ENCODE data around the gene TTLL5.

TTLL5 gene

DNA sequence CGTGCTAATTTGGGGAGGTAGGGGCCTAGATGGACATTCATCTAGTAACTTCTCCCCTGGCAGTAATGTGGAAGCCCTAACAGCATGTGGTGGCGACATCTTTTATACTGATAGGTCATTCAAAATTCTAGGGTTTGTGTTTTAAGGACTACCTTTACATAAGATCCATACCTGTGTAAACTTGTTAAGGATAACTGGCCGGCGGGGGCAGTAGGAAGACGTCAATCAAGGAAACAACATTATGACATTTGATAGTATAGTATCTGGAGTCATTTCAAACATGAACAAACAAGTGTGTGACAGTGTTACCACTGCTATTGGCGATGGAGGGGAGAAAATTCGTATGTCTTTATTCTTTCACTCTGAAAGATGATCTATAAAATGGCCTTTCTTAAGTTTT, 120.0 kb downstream of the TTLL5 start:
- Mint-ChIP-seq H3K9me3 (no peaks in the 10 kb centered on the region), H3K4me1 (no peaks in the 10 kb centered on the region), H3K4me3 (no peak overlapping the region), H3K27ac (no peak overlapping the region), H3K27me3 (no peaks in the 10 kb centered on the region)
- DNase-seq (no peak), ATAC-seq (no peak)

DNA sequence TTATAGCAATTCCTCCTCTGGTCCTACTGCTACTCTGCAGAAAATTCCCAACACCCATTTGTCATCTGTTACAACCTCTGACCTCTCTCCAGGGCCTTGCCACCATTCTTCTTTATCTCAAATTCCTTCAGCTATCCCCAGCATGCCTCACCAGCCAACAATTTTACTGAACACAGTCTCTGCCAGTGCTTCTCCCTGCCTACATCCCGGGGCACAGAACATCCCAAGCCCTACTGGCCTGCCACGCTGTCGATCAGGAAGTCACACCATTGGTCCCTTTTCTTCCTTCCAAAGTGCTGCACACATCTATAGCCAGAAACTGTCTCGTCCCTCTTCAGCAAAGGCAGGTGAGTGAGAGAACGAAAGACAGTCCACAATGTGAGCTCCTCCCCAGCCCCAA, 122.1 kb downstream of the TTLL5 start:
- DNase-seq (no peak), ATAC-seq (no peak)
- no peak overlapping the region for H3K27ac Mint-ChIP-seq
- no peaks in the 10 kb centered on the region for H3K9me3 Mint-ChIP-seq
- H3K4me3 Mint-ChIP-seq = no peak overlapping the region
- no peaks in the 10 kb centered on the region for H3K4me1 Mint-ChIP-seq
- H3K27me3 Mint-ChIP-seq = no peaks in the 10 kb centered on the region

DNA sequence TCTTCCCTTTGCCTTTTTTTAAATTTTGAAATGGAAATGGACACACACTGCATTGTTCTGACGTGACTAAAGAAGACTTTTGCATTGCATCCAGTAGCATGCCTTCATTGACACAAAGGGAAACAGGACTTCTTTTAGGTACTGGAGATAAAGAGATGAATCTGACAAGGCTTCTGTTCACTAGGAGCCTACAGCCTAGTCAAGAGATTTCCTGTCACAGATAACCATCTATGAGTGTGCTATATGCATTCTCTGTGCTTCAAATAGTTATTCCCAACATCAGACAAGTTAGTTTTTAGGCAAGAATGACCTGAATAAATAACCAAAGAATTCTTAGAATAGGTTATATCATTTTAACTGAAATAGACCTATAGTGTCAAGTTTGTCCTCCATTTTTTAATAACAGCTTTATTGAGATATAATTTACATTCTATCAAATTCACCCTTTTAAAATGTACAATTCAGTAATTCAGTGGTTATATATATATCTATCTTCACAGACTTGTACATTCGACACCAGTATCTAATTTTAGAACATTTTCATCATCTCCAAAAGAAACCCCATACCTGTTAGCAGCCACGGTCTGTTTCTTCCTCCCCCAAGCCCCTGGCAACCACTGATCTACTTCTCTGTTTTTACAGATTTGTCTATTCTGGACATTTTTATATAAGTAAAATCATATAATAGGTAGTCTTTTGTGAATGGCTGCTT, 122.7 kb downstream of the TTLL5 start:
- Mint-ChIP-seq H3K27me3 (no peaks in the 10 kb centered on the region), H3K27ac (no peak overlapping the region), H3K9me3 (peaks cover 0 to under 1% of the 10 kb centered on the region in 2 donors), H3K4me3 (no peak overlapping the region), H3K4me1 (no peaks in the 10 kb centered on the region)
- DNase-seq (no peak), ATAC-seq (no peak)

DNA sequence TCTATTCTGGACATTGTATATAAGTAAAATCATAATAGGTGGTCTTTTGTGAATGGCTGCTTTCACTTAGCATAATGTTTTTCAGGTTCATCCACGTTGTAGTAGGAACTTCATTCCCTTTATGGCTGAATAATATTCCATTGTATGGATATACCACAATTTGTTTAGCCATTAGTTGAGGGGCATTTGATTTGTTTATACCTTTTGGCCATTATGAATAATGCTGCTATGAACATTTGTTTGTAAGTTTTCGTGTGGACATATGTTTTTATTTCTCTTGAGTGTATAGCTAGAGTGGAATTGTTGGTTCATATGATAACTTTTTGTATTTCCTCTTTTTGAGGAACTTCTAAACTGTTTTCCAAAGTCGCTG, 123.3 kb downstream of the TTLL5 start:
- H3K9me3 Mint-ChIP-seq = peaks cover 0 to 6% of the 10 kb centered on the region in 2 donors
- DNase-seq (no peak), ATAC-seq (no peak)
- no peaks in the 10 kb centered on the region for H3K27me3 Mint-ChIP-seq
- no peaks in the 10 kb centered on the region for H3K4me1 Mint-ChIP-seq
- no peak overlapping the region for H3K4me3 Mint-ChIP-seq
- no peak overlapping the region for H3K27ac Mint-ChIP-seq

DNA sequence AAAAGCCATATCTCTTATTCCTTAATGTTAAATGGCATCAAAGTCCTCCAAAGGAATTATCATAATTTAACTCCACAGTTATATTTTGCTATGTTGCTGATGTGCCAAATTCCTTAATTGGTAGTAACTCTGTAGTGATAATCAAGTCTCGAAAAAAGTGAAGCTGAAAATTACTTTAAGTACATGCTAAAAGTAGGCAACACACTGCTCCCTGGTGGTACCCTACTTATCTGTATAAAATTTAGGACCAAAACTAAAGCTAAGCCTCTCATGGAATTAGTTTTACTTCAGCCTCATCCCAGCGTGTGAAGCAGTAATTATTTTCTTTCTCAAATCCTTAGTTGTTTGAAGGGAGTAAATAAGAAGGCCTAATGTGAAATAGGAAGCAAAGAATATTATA, 132.8 kb downstream of the TTLL5 start:
- ATAC-seq (no peak), DNase-seq (no peak)
- H3K27ac Mint-ChIP-seq = peak overlapping the region in 1 of 2 donors; percentile 68
- H3K4me1 Mint-ChIP-seq = no peaks in the 10 kb centered on the region
- no peak overlapping the region for H3K4me3 Mint-ChIP-seq
- no peaks in the 10 kb centered on the region for H3K27me3 Mint-ChIP-seq
- H3K9me3 Mint-ChIP-seq = peaks cover 22 to 24% of the 10 kb centered on the region in 2 donors

DNA sequence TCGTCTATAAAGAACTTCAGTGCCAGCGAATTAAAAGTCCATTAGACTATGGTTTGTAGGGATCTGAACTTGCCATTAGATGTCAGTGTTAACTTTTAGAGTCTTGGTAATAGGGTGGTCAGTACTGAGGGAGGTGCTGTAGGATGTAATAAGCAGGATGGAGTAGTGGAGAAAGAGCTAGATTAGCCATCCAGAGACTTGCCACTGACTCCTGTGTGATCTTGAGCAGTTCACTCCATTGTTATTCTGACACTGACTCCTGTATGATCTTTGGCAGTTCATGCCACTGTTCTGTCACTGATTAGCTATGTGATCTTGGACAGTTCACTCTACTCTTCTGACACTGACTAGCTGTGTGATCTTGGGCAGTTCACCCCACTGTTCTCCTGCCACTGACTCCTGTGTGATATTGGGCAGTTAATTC, 133.6 kb downstream of the TTLL5 start:
- Mint-ChIP-seq H3K27me3 (no peaks in the 10 kb centered on the region), H3K9me3 (peaks cover 26 to 29% of the 10 kb centered on the region in 2 donors), H3K4me1 (no peaks in the 10 kb centered on the region), H3K27ac (no peak overlapping the region), H3K4me3 (no peak overlapping the region)
- DNase-seq (no peak), ATAC-seq (no peak)

DNA sequence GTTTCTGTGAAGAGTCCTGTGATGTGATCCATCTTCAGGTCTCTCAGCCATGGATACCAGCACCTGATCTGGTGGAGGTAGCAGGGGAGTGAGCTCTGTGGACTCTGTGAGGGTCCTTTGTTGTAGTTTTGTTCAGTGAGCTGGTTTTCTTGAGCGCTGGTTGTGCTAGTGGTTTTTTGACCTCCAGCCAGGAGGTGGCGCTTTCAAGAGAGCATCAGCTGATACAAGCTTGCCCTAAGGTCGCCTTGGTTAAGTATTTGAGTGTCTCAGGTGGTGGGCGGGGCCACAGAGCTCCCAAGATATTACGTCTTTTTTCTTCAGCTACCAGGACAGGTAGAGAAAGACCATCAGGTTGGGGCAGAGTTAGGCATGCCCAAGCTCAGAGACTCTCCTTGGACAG, 139.7 kb downstream of the TTLL5 start:
- no peak overlapping the region for H3K4me3 Mint-ChIP-seq
- DNase-seq (peak in 1 of 2 donors; percentile 10), ATAC-seq (no peak)
- peaks cover 29 to 33% of the 10 kb centered on the region in 2 donors for H3K9me3 Mint-ChIP-seq
- no peak overlapping the region for H3K27ac Mint-ChIP-seq
- no peaks in the 10 kb centered on the region for H3K27me3 Mint-ChIP-seq
- H3K4me1 Mint-ChIP-seq = no peaks in the 10 kb centered on the region

DNA sequence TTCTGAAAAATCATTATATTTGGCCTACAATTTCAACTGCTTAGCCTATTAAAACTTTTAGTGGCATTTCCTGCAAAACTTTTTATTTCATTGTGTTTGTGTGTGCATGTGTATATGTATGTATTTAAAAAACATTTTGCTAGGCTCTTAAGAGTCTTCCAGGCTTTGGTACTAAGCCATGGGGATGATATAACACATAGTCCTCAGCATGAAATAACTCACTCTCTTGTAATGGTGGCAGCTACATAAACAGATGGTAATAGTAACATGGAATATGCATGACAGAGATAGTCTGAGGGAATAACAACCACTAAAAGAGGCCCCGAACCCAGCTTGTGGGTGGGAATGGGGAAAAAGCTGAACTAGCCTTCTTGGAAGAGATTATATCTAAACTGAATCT, 141.4 kb downstream of the TTLL5 start:
- Mint-ChIP-seq H3K27me3 (no peaks in the 10 kb centered on the region), H3K27ac (no peak overlapping the region), H3K9me3 (peaks cover 13 to 27% of the 10 kb centered on the region in 2 donors), H3K4me3 (no peak overlapping the region), H3K4me1 (no peaks in the 10 kb centered on the region)
- ATAC-seq (no peak), DNase-seq (no peak)

DNA sequence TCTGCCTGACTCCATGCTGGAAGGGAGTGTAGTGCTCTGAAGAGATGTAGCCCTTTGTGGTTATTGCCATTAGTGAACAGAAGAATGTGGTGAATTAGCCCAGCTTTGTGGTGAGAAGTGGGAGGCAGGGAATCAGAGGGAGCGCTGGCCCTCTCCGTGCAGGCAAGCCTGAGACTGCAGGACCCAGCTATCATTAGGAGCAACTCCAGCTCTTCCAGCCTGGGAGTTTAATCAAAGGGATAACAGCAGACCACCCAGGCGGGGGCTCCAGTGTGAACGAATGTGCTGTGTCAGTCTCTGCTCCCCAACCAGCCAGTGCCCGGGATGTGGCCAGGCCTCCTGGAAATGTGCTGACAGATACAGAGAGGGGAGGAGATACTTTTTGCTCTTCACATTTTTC, 142.7 kb downstream of the TTLL5 start:
- H3K9me3 Mint-ChIP-seq = peaks cover 5 to 16% of the 10 kb centered on the region in 2 donors
- no peak overlapping the region for H3K27ac Mint-ChIP-seq
- H3K27me3 Mint-ChIP-seq = no peaks in the 10 kb centered on the region
- no peak overlapping the region for H3K4me3 Mint-ChIP-seq
- DNase-seq (no peak), ATAC-seq (no peak)
- H3K4me1 Mint-ChIP-seq = no peaks in the 10 kb centered on the region

DNA sequence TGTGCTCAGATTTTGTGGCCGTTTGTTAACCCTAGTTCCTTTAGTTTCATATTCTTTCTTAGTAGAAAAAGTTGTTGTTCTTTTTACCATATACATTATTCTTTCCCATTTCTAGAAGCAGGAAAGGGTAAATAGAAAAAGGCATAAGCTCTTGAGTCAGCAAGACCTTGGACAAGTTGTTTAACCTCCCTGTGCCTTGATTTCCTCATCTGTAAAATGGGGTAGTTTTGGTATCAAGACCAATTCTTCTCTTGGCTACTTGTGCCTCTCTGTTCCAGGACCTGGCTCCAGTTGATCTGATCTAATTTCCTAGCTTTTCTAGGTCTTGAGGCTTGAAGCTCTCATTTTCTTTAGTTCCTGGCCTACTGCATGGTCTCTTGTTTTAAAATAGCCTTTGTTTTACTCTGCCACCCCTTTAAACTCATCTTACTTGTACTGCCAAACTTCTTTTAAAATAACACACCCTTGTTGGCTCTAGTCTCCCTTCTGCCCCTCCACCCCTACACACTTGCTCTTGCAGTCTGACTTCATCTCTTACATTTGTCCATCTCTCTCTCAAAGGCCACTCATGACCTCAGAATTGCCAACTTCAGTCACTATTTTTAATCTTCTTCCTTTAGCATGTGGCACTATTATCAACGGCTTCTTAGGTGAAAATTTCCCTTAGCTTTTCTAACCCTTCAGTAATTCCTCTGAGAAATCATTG, 143.7 kb downstream of the TTLL5 start:
- DNase-seq = no peak
- Mint-ChIP-seq H3K4me3 (no peak overlapping the region), H3K4me1 (no peaks in the 10 kb centered on the region), H3K27me3 (no peaks in the 10 kb centered on the region), H3K9me3 (peaks cover 0 to 7% of the 10 kb centered on the region in 2 donors), H3K27ac (no peak overlapping the region)
- ATAC-seq = no peak

DNA sequence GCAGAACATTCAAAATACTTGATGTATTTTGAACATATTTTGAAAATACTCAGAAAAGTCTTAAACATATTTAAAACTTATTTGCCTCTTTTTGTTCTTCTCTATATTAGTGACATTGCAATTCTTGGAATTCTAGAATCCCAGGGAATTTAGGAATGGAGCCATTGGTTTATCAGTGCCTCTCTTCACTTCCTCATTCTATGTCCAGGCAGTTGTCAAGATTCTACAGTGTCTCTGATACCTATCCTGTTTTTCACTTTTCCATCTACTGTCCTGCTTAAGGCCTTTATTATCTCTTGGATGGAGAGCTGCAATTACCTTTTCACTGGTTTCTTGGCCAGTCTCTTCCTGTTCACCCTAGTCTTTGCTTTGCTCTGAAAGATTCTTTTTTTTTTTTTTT, 144.6 kb downstream of the TTLL5 start:
- no peaks in the 10 kb centered on the region for H3K9me3 Mint-ChIP-seq
- H3K4me3 Mint-ChIP-seq = no peak overlapping the region
- ATAC-seq = no peak
- H3K4me1 Mint-ChIP-seq = no peaks in the 10 kb centered on the region
- no peak for DNase-seq
- H3K27ac Mint-ChIP-seq = no peak overlapping the region
- no peaks in the 10 kb centered on the region for H3K27me3 Mint-ChIP-seq

DNA sequence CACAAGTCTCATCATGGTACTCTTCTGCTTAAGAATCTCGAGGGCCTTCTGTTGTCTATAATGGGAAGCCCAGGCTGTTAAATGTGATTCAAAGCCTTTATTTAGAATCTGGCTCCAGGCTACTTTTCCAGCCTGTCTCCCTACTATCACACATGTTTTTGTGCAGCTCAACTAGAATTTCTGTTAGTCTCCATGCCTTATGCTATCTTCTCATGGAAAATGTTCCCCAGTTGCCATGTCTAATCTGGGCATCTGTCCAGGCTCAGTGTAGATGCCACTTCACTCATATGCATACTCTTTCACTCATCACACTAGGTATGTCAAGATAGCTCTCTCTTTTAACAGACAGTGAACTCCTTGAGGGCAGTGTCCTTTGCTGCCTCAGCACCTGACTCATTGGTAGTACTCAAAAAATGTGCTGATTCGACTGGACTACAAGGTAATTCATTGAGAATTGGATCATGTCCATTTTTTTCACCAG, 145.3 kb downstream of the TTLL5 start:
- ATAC-seq (no peak), DNase-seq (no peak)
- H3K27me3 Mint-ChIP-seq = no peaks in the 10 kb centered on the region
- H3K4me3 Mint-ChIP-seq = no peak overlapping the region
- H3K4me1 Mint-ChIP-seq = no peaks in the 10 kb centered on the region
- H3K27ac Mint-ChIP-seq = no peak overlapping the region
- no peaks in the 10 kb centered on the region for H3K9me3 Mint-ChIP-seq

DNA sequence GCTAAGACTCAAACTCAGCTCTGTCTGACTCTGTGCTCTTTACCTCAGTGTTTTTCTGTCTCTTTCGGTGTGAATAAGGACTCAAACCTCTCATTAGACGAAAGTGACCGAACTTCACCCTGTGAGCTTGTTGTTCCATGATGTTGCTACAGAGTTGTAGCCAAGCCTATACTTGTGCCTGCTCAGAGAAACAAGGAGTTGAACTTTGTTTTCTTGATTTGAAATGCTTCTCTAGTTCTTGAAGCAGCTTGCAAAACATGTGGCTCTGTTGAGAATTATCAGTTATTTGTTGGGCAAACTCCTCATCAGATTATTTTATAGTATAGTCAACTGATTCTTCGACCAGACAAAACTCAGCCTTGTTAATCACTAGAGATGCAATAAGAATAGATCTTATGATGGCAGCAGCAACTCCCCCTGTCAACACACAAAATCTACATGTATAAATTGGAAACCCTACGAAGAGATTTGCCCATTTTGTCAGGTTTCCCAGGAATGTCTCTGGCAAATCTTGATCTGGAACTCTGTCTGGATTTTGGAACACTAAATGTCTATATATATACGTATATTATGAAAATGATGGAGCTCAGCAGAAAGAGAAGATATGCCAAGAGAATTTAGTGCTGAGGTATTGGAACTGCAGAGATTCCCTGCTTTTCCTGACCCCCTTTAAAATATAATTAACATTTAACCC, 146.8 kb downstream of the TTLL5 start:
- Mint-ChIP-seq H3K4me1 (no peaks in the 10 kb centered on the region), H3K4me3 (no peak overlapping the region), H3K9me3 (no peaks in the 10 kb centered on the region), H3K27ac (no peak overlapping the region), H3K27me3 (no peaks in the 10 kb centered on the region)
- no peak for DNase-seq
- ATAC-seq = no peak

DNA sequence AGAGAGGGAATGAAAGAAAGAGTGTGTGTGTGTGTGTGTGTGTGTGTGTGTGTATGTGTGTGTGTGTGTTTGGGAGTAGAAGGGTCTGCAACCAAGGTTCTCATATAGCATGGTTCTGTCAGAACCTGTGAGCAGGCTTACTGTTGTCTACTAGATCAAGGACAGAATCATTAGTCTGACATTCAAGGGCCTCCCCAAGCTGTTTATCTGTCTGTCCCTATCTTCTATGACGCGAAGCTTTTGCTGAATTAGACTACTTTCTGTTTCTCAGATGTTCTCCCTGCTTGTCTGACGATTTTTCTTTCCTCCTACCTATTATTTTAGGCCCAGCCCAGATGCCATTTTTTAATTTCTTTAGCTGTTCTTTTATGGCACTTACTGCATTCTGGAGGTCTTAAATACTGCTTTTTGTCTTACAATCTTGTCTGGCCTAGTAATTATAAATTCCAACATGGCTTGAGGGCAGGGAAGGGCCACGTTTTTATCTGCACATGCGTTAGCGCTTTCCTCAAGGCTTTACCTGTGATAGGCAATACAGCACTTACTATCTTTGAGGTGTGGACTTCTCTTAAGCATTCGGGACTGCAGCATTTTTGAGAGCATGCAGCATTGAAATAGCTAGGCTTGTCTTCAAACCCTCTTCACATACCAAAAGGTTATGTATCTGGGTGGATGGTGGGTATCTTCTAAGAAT, 150.2 kb downstream of the TTLL5 start:
- Mint-ChIP-seq H3K4me1 (no peaks in the 10 kb centered on the region), H3K9me3 (no peaks in the 10 kb centered on the region), H3K27me3 (no peaks in the 10 kb centered on the region), H3K4me3 (no peak overlapping the region), H3K27ac (no peak overlapping the region)
- no peak for DNase-seq
- ATAC-seq = no peak

DNA sequence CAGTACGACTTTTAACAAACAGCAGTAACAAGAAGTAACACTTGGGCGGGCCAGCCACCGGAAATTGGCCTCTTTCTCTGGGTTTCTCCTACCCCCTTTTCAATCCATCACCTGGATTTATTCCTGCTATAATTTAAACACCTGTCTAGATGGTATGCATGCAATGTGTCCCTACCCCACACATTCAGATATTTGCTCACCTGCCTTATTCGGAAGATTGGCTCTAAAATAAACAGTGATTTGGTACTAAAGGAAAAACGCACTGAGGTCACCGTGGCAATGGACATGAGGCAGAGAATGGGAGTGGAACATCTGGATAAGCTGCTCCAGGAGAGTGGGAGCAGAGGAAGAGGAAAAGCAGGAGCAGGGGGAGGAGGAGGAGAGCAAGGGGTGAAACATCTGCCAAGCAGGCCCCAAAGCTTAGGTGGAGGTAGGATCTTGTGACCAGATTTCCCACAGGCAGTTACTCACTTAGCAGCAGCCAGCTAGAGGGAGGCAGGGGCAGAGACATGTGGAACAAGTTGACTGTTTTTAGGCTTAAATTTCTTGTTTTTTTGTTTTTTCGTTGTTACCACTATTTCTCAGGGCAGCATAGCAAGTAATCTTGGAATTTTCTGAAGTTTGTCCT, 150.9 kb downstream of the TTLL5 start:
- Mint-ChIP-seq H3K9me3 (no peaks in the 10 kb centered on the region), H3K27ac (no peak overlapping the region), H3K4me3 (no peak overlapping the region), H3K4me1 (no peaks in the 10 kb centered on the region), H3K27me3 (no peaks in the 10 kb centered on the region)
- ATAC-seq = no peak
- DNase-seq = no peak
